Epithelial cell of esophagus (primary cell): ENCODE data around the gene SAFB2.

Source experiments
- DNase-seq: peaks from one replicate; pipeline ENCODE4 v3.0.0; 2010; ENCODE audit warnings: low read depth
- H3K4me3 ChIP-seq: 2 replicates; pipeline ENCODE4 v1.5.1; 2011; ENCODE audit warnings: mild to moderate bottlenecking, low read length, control low read depth
- CTCF ChIP-seq: IDR thresholded peaks from 2 replicates; pipeline ENCODE4 v1.5.1; 2011; ENCODE audit warnings: low read depth, mild to moderate bottlenecking, low read length, control low read depth, inconsistent platforms; ENCODE audit not compliant: insufficient read depth; ENCODE audit errors: missing control alignments

The SAFB2 gene

GRCh38 chr19:5590865-5591154 is 31.8 kb downstream of the SAFB2 start:
- H3K4me3 ChIP-seq, result no peak overlapping the region
- no peak for TF ChIP-seq CTCF
- no peak for DNase-seq

DNA sequence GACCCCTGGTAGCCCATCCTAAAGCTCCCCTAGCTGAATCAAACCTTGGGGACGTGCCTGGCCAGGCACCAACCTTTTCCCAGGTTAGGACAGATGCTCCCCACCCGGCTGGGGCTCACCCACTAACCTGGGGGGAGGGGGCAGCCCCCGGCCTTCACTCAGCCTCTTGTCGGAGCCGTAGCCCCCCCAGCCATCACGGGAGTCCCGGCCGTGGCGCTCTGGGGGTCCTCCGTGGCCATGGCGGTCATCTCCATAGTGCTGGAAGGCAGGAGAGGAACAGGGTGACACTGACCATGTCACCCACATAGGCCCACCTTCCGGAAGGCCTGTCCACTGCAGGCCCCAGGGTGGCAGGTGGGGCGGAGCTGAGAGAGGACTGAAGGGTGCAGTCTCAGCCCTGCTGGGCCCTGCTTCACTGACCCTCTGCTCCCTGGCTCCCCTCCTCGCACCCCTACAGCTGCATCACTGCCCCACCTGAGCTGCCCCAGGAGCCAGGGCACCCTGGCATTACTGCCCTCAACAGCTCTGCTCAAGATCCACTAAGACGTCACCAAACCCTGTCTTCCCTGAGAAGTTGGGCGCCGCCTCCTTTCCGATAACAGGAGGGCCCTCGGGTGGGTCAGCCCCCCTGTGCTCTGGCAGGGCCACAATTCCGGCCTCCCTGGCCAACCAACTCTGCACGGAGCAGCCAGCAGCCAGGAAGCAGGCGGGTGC is 32.3 kb downstream of the SAFB2 start:
- no peak overlapping the region for H3K4me3 ChIP-seq
- TF ChIP-seq CTCF, result no peak

GRCh38 chr19:5588906-5589676 is 33.5 kb downstream of the SAFB2 start:
- no peak for DNase-seq
- TF ChIP-seq CTCF, result no peak
- no peak overlapping the region for H3K4me3 ChIP-seq

More for the DNA sequence above, 32.3 kb downstream of the SAFB2 start:
- no peak for DNase-seq

DNA sequence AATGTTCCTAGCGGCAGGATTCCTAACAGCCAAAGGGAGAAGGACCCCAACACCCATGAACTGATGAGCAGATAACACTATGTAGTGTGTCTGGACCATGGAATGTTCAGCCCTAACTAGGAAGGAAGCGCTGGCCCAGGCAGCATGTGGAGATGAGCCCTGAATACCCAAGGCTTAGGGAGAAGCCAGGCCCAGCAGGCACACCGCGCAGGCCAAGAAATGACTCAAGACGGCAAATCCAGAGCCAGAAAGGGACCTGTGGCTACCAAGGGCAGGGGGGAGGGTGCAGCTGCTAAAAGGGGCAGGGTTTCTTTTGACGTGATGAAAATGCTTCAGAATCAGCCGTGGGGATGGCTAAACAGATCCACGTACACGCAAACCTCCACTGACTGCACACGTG is 34.1 kb downstream of the SAFB2 start:
- DNase-seq, result no peak
- H3K4me3 ChIP-seq, result no peak overlapping the region
- no peak for TF ChIP-seq CTCF

GRCh38 chr19:5587661-5588060 is 34.9 kb downstream of the SAFB2 start:
- no peak for DNase-seq
- no peak for TF ChIP-seq CTCF
- no peak overlapping the region for H3K4me3 ChIP-seq

DNA sequence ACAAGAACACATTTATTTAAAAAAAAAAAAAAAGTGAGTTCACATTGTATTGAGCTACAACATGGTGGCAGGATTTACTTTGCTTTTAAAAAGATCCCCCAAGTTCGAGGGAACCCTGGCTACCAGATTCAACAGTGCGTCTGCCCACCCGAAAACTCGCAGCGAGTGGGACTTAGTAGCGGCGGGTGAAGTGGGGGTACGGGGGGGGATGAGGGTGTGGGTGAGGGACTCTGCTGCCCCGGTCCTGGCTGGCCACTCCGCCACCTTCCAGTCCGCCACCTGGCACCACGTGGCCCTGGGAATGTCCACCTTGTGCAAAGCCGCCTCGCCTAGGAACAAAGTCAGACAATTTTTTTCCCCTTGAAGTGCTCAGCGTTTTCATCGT is 35.5 kb downstream of the SAFB2 start:
- H3K4me3 ChIP-seq, result no peak overlapping the region
- no peak for TF ChIP-seq CTCF
- DNase-seq, result no peak
